K562 (cell line): Measurements from ENCODE around the gene TRIM10.

Source experiments
- CSDE1 ChIP-seq, 2 experiments: fragments of 450-650 bp; IDR thresholded peaks; 2 replicates each; pipeline ENCODE4 v1.6.1; 2016; ENCODE audit warnings: mild to moderate bottlenecking in 1 of 2
- CTCF ChIP-seq, 3 experiments: IDR thresholded peaks in 2 of 3; conservative IDR thresholded peaks in 1 of 3; 2 replicates each; pipeline ENCODE4 v1.5.1; 2011 to 2012; ENCODE audit warnings: low read length in 3 of 3, mild to moderate bottlenecking in 3 of 3, control low read depth in 2 of 3, improper control_type of control experiment in 1 of 3, inconsistent platforms in 1 of 3, low read depth in 1 of 3, mixed read lengths in 1 of 3, moderate library complexity in 1 of 3; ENCODE audit not compliant: insufficient read depth in 2 of 3
- ERF ChIP-seq: fragments of 450-650 bp; formaldehyde crosslinking; IDR thresholded peaks from 2 replicates; pipeline ENCODE4 v1.4.0; 2020; ENCODE audit warnings: mild to moderate bottlenecking, mixed read lengths
- GTF3C2 ChIP-seq: IDR thresholded peaks from 3 replicates; pipeline ENCODE4 v1.6.1; 2011; ENCODE audit warnings: borderline replicate concordance, mild to moderate bottlenecking, moderate library complexity; ENCODE audit not compliant: insufficient read length; ENCODE audit errors: extremely low read depth
- HDAC2 ChIP-seq: fragments of 450-650 bp; IDR thresholded peaks from 2 replicates; pipeline ENCODE4 v1.6.1; 2016; ENCODE audit warnings: mild to moderate bottlenecking
- HOMEZ ChIP-seq: fragments of 250-450 bp; sonication (Bioruptor Pico); IDR thresholded peaks from 2 replicates; pipeline ENCODE4 v1.4.0; 2020; ENCODE audit warnings: mild to moderate bottlenecking, moderate library complexity
- MAFK ChIP-seq: IDR thresholded peaks from 2 replicates; pipeline ENCODE4 v1.6.1; 2011; ENCODE audit warnings: low read length, improper control_type of control experiment
- ZNF324 ChIP-seq: fragments of 250-450 bp; sonication (Bioruptor Pico); IDR thresholded peaks from 2 replicates; pipeline ENCODE4 v1.4.0; 2020; ENCODE audit warnings: mild to moderate bottlenecking

DNA sequence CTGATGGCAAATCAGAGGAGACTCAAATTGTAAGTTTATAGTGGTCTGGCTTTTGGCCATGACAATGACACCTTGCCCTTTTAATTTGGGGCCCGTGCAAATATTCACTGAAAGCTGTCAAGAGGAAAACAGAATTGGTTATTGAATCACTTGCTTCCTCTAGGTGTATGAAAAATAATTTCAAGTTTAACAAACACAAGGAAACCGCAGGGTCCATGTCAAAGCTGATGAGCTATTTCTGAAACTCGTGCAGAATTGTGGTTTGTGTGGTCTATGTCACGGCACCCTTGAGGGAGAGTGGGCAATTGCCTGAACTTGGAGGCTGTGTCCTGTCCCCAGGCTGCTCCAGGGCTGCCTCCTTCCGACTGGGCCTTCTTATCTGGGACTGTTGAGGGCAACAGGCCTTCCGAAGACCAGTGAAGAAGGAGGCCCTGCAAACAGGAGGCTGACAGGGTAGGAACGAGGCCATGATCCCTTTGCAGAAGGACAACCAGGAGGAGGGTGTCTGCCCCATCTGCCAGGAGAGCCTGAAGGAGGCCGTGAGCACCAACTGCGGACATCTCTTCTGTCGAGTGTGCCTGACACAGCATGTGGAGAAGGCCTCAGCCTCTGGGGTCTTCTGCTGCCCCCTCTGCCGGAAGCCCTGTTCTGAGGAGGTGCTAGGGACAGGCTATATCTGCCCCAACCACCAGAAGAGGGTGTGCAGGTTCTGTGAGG lies 24.3 kb downstream of the TRIM10 start:
- TF ChIP-seq HDAC2 (no peak), ERF (CRISPR knock-in tag) (no peak), GTF3C2 (no peak), CTCF (IDR thresholded peaks at IDR 0.05 in 2 of 3, conservative IDR thresholded peaks at IDR 0.05 in 1 of 3; ENCODE audit: insufficient read depth in 2 of 3, low read depth in 1 of 3, low read length in 3 of 3) (no peak), ZNF324 (CRISPR knock-in tag) (no peak), MAFK (no peak), HOMEZ (no peak), CSDE1 (IDR thresholded peaks at IDR 0.05) (no peak)
